ENCODE data around the gene IL4.
"Not testable (repeated sequence)": the region's sequence is repeated elsewhere in the genome, so short reads cannot be mapped to it uniquely, and the experiment has no call there.

GRCh38 chr5:132691755-132692631 lies 18.2 kb downstream of the IL4 start:
- not testable (repeated sequence) for TF ChIP-seq CTCF (IDR thresholded peaks at IDR 0.05); ZFX (IDR thresholded peaks at IDR 0.05; ENCODE audit: borderline replicate concordance)

Data from 22Rv1 (cell line).